Posterior cingulate gyrus (tissue), 11 donors: ENCODE results near the gene MPST.

Source experiments
- DNase-seq, 10 donors: peaks; one replicate each; pipeline versions ENCODE4 v3.0.0 to v3.0.0-alpha.2; 2020 to 2021; ENCODE audit warnings: mixed read lengths in 3 of 10
- intact Hi-C: fragments of 100-400 bp; cut with DNase I; formaldehyde crosslinking; loops from one replicate; pipeline ENCODE4 v1.15.1; 2023

Gene MPST

GRCh38 chr22:37039466-37039865 is 19.9 kb downstream of the MPST start:
- DNase-seq: no peak

GRCh38 chr22:37043209-37043827 is 23.8 kb downstream of the MPST start:
- intact Hi-C loops: no loop called here
- peak in 2 of 10 donors; percentile 44 to 58 for DNase-seq

More at GRCh38 chr22:37039466-37039865, 19.9 kb downstream of the MPST start:
- intact Hi-C loops: no loop called here

- intact Hi-C loops: no loop called here
- peak in 1 of 10 donors; percentile 86 for DNase-seq
Measured at GRCh38 chr22:37043828-37044538, 24.4 kb downstream of the MPST start.

- peak in 1 of 10 donors; percentile 26 for DNase-seq
- intact Hi-C loops: no loop called here
Measured at GRCh38 chr22:37044634-37045625, 25.4 kb downstream of the MPST start.

- intact Hi-C loops: no loop called here
Measured at GRCh38 chr22:37045958-37046357, 26.4 kb downstream of the MPST start.

GRCh38 chr22:37046589-37046988 is 27.0 kb downstream of the MPST start:
- no peak for DNase-seq
- intact Hi-C loops: no loop called here

More at GRCh38 chr22:37045958-37046357, 26.4 kb downstream of the MPST start:
- peak in 1 of 10 donors; percentile 68 for DNase-seq

GRCh38 chr22:37047006-37047405 is 27.5 kb downstream of the MPST start:
- intact Hi-C loops: no loop called here
- no peak for DNase-seq

- DNase-seq: no peak
- intact Hi-C loops: no loop called here
Measured at GRCh38 chr22:37048133-37048532, 28.6 kb downstream of the MPST start.

GRCh38 chr22:37049224-37049623 is 29.7 kb downstream of the MPST start:
- DNase-seq: no peak
- intact Hi-C loops: no loop called here

- intact Hi-C loops: no loop called here
- no peak for DNase-seq
Measured at GRCh38 chr22:37050913-37051312, 31.4 kb downstream of the MPST start.

GRCh38 chr22:37051391-37052385 is 32.1 kb downstream of the MPST start, which contains the start of gene KCTD17:
TSS of gene KCTD17 (plus strand) at chr22:37051742. CDS start at chr22:37051761, 19 bp downstream.
- intact Hi-C loops: no loop called here
- DNase-seq: peak; percentile 61 to 97 (median 78)

- intact Hi-C loops: no loop called here
- DNase-seq: peak in 2 of 10 donors; percentile 47 to 81
Measured at GRCh38 chr22:37052386-37053309, 33.1 kb downstream of the MPST start.

- intact Hi-C loops: no loop called here
- DNase-seq: peak in 8 of 10 donors; percentile 37 to 93 (median 59)
Measured at GRCh38 chr22:37053310-37054055, 33.9 kb downstream of the MPST start.

- peak in 2 of 10 donors; percentile 42 to 74 for DNase-seq
- intact Hi-C loops: no loop called here
Measured at GRCh38 chr22:37054056-37054395, 34.5 kb downstream of the MPST start.

- peak in 2 of 10 donors; percentile 67 to 75 for DNase-seq
Measured at GRCh38 chr22:37054600-37055365, 35.2 kb downstream of the MPST start.

GRCh38 chr22:37056246-37056645 is 36.7 kb downstream of the MPST start:
- intact Hi-C loops: no loop called here
- DNase-seq: peak in 2 of 10 donors; percentile 45 to 72

More at GRCh38 chr22:37054600-37055365, 35.2 kb downstream of the MPST start:
- intact Hi-C loops: no loop called here

GRCh38 chr22:37057226-37057625 is 37.7 kb downstream of the MPST start:
- DNase-seq: peak in 1 of 10 donors; percentile 57
- intact Hi-C loops: no loop called here
